Endothelial cell of umbilical vein (primary cell): Measurements from ENCODE around the gene RAB17. TPM values are rescaled to one million over a fixed set of nuclear protein-coding genes. Genes with fewer than 3 reads are reported as not detected.

Experiments
- BruUV-seq: library from RNA; stranded (reverse); fragments of 400-500 nt; replicated peaks from 2 replicates; lab custom pipeline; 2021; lab: Mats Ljungman, UMichigan
- CTCF ChIA-PET: fragments of 300-600, 350-600 bp; sonication (Branson Sonifier 250); formaldehyde crosslinking; loops from one replicate; lab custom pipeline; 2021; ENCODE audit warnings: antibody characterized with exemption, inconsistent platforms; lab: Charles Lee
- POLR2A ChIA-PET: fragments of 300-600, 350-600 bp; sonication (Branson Sonifier 250); formaldehyde crosslinking; loops from one replicate; lab custom pipeline; 2021; ENCODE audit warnings: antibody characterized with exemption, inconsistent platforms; lab: Charles Lee
- DNase-seq: peaks from one replicate; pipeline ENCODE4 v3.0.0-alpha.2; 2011; ENCODE audit warnings: low read depth, low spot score
- FAIRE-seq: peaks from 2 replicates; lab custom pipeline; 2011; peaks lifted over from hg19 to GRCh38; lab: Jason Lieb, UNC
- H2AFZ ChIP-seq: 2 replicates; pipeline ENCODE4 v1.6.0; 2012; ENCODE audit warnings: low read depth, low read length, control low read depth, inconsistent platforms
- H3K27ac ChIP-seq: 2 replicates; pipeline ENCODE4 v1.5.1; 2011; ENCODE audit warnings: low read depth, mild to moderate bottlenecking, control low read depth, low read length, moderate library complexity; ENCODE audit not compliant: insufficient read depth
- H3K27me3 ChIP-seq, 2 experiments: 2 replicates each; pipeline versions ENCODE4 v1.6.0 to v1.6.1; 2011; ENCODE audit warnings: low read length in 2 of 2, mixed read lengths in 1 of 2; ENCODE audit not compliant: control insufficient read depth in 2 of 2, insufficient read depth in 2 of 2
- H3K36me3 ChIP-seq, 2 experiments: 2 replicates in 1 of 2; 3 replicates in 1 of 2; pipeline ENCODE4 v1.5.1; 2011; ENCODE audit warnings: low read length in 2 of 2, mild to moderate bottlenecking in 1 of 2, moderate library complexity in 1 of 2; ENCODE audit not compliant: control insufficient read depth in 2 of 2, insufficient read depth in 2 of 2; ENCODE audit errors: extremely low read depth in 1 of 2
- H3K4me1 ChIP-seq: 3 replicates; pipeline ENCODE4 v1.5.1; 2011; ENCODE audit warnings: mild to moderate bottlenecking, low read length; ENCODE audit not compliant: control insufficient read depth, insufficient read depth; ENCODE audit errors: extremely low read depth
- H3K4me2 ChIP-seq: 2 replicates; pipeline ENCODE4 v1.6.1; 2011; ENCODE audit warnings: low read length, control low read depth, mixed read lengths; ENCODE audit not compliant: insufficient read depth
- H3K4me3 ChIP-seq, 3 experiments: fragments of 200-600 bp in 1 of 3; sonication (generic), shearing (Covaris generic) in 1 of 3; replicated peaks in 1 of 3; 2 replicates each; pipeline ENCODE4 v1.5.1; 2011 to 2016; ENCODE audit warnings: control low read depth in 3 of 3, low read length in 3 of 3, mild to moderate bottlenecking in 2 of 3, inconsistent platforms in 1 of 3, low read depth in 1 of 3, moderate library complexity in 1 of 3; ENCODE audit not compliant: insufficient read depth in 1 of 3
- H3K79me2 ChIP-seq: 2 replicates; pipeline ENCODE4 v1.6.0; 2012; ENCODE audit warnings: low read length, inconsistent platforms; ENCODE audit not compliant: control insufficient read depth, insufficient read depth
- H3K9ac ChIP-seq: replicated peaks from 2 replicates; pipeline ENCODE3; 2011; ENCODE audit warnings: low read length, control low read depth; ENCODE audit not compliant: insufficient read depth; ENCODE audit errors: extremely low read depth
- H3K9me1 ChIP-seq: replicated peaks from 3 replicates; pipeline ENCODE4 v1.6.0; 2011; ENCODE audit warnings: mild to moderate bottlenecking, low read length; ENCODE audit not compliant: control insufficient read depth, insufficient read depth; ENCODE audit errors: extremely low read depth
- H3K9me3 ChIP-seq: replicated peaks from 2 replicates; pipeline ENCODE4 v1.5.1; 2012; ENCODE audit warnings: low read length, inconsistent platforms; ENCODE audit not compliant: control insufficient read depth, insufficient read depth
- H4K20me1 ChIP-seq: replicated peaks from 2 replicates; pipeline ENCODE3; 2011; ENCODE audit warnings: mild to moderate bottlenecking, low read length; ENCODE audit not compliant: control insufficient read depth, insufficient read depth; ENCODE audit errors: extremely low read depth
- EZH2 ChIP-seq: IDR thresholded peaks from 2 replicates; pipeline ENCODE4 v1.6.1; 2012; ENCODE audit warnings: borderline replicate concordance, low read depth, mild to moderate bottlenecking, moderate library complexity, low read length, inconsistent platforms; ENCODE audit not compliant: severe bottlenecking
- FOS ChIP-seq: IDR thresholded peaks from 2 replicates; pipeline ENCODE4 v1.6.1; 2011; ENCODE audit warnings: mild to moderate bottlenecking, low read length, moderate library complexity, borderline replicate concordance; ENCODE audit not compliant: insufficient read depth
- GATA2 ChIP-seq: IDR thresholded peaks from 2 replicates; pipeline ENCODE4 v1.7.0; 2011; ENCODE audit warnings: low read depth, mild to moderate bottlenecking, moderate library complexity, mixed read lengths, low read length; ENCODE audit not compliant: insufficient read length, insufficient read depth
- JUN ChIP-seq: IDR thresholded peaks from 2 replicates; pipeline ENCODE4 v1.6.1; 2011; ENCODE audit warnings: borderline replicate concordance, low read depth; ENCODE audit not compliant: insufficient read length, insufficient read depth
- MYC ChIP-seq: IDR thresholded peaks from one replicate; pipeline ENCODE4 v1.6.1; 2011; ENCODE audit warnings: mild to moderate bottlenecking, low read depth, low read length
- POLR2A ChIP-seq: IDR thresholded peaks from 2 replicates; pipeline ENCODE4 v1.6.1; 2012; ENCODE audit warnings: low read depth, mild to moderate bottlenecking, control low read depth, low read length
- POLR2AphosphoS5 ChIP-seq: IDR thresholded peaks from 2 replicates; pipeline ENCODE4 v1.6.1; 2012; ENCODE audit warnings: low read depth, mild to moderate bottlenecking, control low read depth, low read length, moderate library complexity; ENCODE audit not compliant: insufficient read depth
- dilution Hi-C: fragments of 300-500 bp; cut with MboI; formaldehyde crosslinking; loops from one replicate; pipeline ENCODE4 v1.15.0; 2019; ENCODE audit warnings: low sequenced_read_pairs; ENCODE audit not compliant: extremely low pct_ligation_motif_present
- intact Hi-C: fragments of 100-400 bp; cut with micrococcal nuclease; formaldehyde crosslinking; loops from one replicate; pipeline ENCODE4 v1.10.0; 2022
- polyA plus RNA-seq, 4 experiments: library from polyadenylated mRNA; depleted of rRNA in 3 of 4; stranded (reverse) in 3 of 4; unstranded in 1 of 4; fragments of >200 nt; gene quantifications; 2 replicates each; pipeline versions ENCODE4 v1.2.1 to v1.2.3, GENCODE V29; 2011 to 2012; ENCODE audit warnings: missing spikeins in 1 of 4
- total RNA-seq: library from RNA; stranded (reverse); gene quantifications from 2 replicates; pipeline ENCODE4 v1.2.3, GENCODE V29; 2021
- TF ChIP-seq, protein P1 (sequence below), 2 donors: IDR thresholded peaks; 1 replicate in 1 of 2; 2 replicates in 1 of 2; pipeline ENCODE4 v1.5.1; 2011; ENCODE audit warnings: low read length in 2 of 2, mild to moderate bottlenecking in 2 of 2, moderate library complexity in 2 of 2, control low read depth in 1 of 2, inconsistent platforms in 1 of 2, low read depth in 1 of 2; ENCODE audit not compliant: insufficient read depth in 1 of 2; ENCODE audit errors: extremely low read depth in 1 of 2
- TF ChIP-seq, protein P2 (sequence below): IDR thresholded peaks from 2 replicates; pipeline ENCODE4 v1.6.1; 2011; ENCODE audit not compliant: insufficient read depth, insufficient read length

The RAB17 gene
- total and polyA plus RNA-seq, 2 donors (not counting 3 experiments of a cell fraction or from before 2014, with no cell fraction given) = 0.41 to 0.77 TPM

DNA sequence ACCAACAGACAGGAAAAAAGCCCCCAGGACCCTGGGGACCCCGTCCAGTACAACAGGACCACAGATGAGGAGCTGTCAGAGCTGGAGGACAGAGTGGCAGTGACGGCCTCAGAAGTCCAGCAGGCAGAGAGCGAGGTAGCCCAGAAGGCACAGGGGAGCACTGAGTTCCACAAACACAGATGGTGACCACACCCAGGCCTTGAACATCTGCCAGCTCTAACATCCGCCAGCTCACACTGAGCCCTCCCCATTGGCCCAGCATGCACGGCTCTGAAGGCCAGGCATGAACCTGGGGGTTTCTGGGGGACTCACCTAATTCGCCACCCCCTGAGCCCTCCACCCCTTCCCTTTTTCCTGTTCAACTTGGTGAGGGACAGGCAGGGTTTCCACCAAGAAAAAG is 49.7 kb downstream of the RAB17 start:
- Histone ChIP-seq H3K27ac (no peak overlapping the region), H2AFZ (no peak overlapping the region), H3K9ac (no peak overlapping the region), H3K27me3 (no peaks in the 10 kb centered on the region), H4K20me1 (no peaks in the 10 kb centered on the region), H3K9me3 (no peaks in the 10 kb centered on the region), H3K36me3 (no peaks in the 10 kb centered on the region), H3K4me1 (no peaks in the 10 kb centered on the region), H3K79me2 (no peaks in the 10 kb centered on the region), H3K4me3 (no peak overlapping the region), H3K4me2 (no peak overlapping the region), H3K9me1 (no peaks in the 10 kb centered on the region)
- ChIA-PET CTCF (interaction anchor here (1.7 to 3.4 kb wide), 2 partner anchors 28 to 31 kb away, joined by 8 to 15 read pairs; no protein-coding TSS in a partner anchor), POLR2A (no interaction called here)
- dilution Hi-C loops (no loop called here), intact Hi-C loops (no loop called here)
- no peak for DNase-seq
- TF ChIP-seq, protein P1, sequence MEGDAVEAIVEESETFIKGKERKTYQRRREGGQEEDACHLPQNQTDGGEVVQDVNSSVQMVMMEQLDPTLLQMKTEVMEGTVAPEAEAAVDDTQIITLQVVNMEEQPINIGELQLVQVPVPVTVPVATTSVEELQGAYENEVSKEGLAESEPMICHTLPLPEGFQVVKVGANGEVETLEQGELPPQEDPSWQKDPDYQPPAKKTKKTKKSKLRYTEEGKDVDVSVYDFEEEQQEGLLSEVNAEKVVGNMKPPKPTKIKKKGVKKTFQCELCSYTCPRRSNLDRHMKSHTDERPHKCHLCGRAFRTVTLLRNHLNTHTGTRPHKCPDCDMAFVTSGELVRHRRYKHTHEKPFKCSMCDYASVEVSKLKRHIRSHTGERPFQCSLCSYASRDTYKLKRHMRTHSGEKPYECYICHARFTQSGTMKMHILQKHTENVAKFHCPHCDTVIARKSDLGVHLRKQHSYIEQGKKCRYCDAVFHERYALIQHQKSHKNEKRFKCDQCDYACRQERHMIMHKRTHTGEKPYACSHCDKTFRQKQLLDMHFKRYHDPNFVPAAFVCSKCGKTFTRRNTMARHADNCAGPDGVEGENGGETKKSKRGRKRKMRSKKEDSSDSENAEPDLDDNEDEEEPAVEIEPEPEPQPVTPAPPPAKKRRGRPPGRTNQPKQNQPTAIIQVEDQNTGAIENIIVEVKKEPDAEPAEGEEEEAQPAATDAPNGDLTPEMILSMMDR (IDR thresholded peaks at IDR 0.05; ENCODE audit: extremely low read depth in 1 of 2, insufficient read depth in 1 of 2, low read depth in 1 of 2, low read length in 2 of 2) = no peak
- TF ChIP-seq FOS (no peak), POLR2AphosphoS5 (no peak), MYC (no peak), EZH2 (no peak), JUN (no peak), POLR2A (no peak), GATA2 (no peak)
- TF ChIP-seq, protein P2, sequence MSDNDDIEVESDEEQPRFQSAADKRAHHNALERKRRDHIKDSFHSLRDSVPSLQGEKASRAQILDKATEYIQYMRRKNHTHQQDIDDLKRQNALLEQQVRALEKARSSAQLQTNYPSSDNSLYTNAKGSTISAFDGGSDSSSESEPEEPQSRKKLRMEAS = no peak
- no peak for FAIRE-seq
- BruUV-seq = no TSS peak
